AG10803 (cell line): ENCODE measurements around the gene IRGC.

ENCODE experiments used
- DNase-seq: peaks from one replicate; pipeline ENCODE4 v3.0.0; 2010; ENCODE audit warnings: low read depth
- H3K4me3 ChIP-seq: 2 replicates; pipeline ENCODE4 v1.5.1; 2011; ENCODE audit warnings: mild to moderate bottlenecking, low read length, control low read depth
- CTCF ChIP-seq: conservative IDR thresholded peaks from 2 replicates; pipeline ENCODE4 v1.5.1; 2011; ENCODE audit warnings: mild to moderate bottlenecking, low read length, control low read depth, inconsistent platforms

The IRGC gene

DNA sequence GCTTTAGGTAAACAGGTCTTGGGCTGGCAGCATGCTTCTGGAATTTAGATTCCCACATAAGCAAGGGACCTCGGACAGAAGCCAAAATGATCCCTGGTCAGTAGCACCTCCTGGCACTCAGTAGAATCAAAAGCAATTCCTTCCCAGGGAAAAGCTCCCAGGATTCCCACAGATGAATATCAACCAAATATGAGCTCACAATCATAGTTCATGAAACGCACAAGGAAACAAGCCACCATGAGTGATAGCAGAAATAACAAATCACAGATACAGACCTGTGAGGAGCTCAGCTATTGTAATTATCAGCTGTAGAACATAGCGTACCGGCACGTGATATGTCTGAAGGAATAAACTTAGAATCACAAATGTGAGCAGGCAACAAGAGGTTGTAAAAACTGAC, 24.1 kb upstream of the IRGC start:
- TF ChIP-seq CTCF: no peak
- no peak for DNase-seq
- H3K4me3 ChIP-seq: no peak overlapping the region

GRCh38 chr19:43692385-43692784, 23.5 kb upstream of the IRGC start:
- no peak for TF ChIP-seq CTCF
- no peak overlapping the region for H3K4me3 ChIP-seq
- no peak for DNase-seq

- TF ChIP-seq CTCF: no peak
- H3K4me3 ChIP-seq: no peak overlapping the region
- DNase-seq: no peak
Observed at GRCh38 chr19:43692877-43693276, 23.0 kb upstream of the IRGC start.

GRCh38 chr19:43694553-43694952, 21.3 kb upstream of the IRGC start:
- DNase-seq: no peak
- no peak for TF ChIP-seq CTCF

DNA sequence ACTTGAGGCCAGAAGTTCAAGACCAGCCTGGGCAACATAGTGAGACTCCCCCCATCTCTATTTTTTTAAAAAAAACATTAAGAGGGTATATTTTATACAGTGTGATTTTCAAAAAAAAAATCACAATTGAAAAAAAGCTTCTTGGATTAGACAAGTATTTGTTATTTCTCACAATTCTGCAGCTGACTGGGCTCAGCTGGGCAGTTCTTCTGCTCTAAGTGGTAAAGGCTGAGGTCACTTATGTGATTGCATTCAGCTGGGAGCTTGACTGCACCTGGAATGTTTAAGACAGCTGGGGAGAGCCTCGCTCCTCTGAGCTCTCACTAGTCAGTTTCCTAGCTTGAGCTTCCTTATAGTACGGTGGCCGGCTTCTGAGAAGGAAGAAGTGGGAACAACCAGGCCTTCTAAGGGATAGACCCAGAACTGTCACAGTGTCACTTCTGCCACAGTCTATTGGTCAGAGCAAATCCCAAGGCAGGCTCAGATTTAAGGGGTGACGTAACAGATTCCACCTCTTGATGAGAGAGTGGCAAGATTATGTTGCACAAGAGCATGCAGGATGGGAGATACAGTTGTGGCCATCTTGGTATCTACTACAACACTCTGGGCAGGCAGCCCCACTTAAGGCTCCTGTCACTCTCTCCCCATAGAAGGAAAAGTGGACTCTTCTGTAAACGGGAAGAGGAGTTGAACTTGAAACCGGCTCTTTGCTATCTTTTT, 19.7 kb upstream of the IRGC start:
- no peak overlapping the region for H3K4me3 ChIP-seq
- TF ChIP-seq CTCF: no peak
- no peak for DNase-seq

More at GRCh38 chr19:43694553-43694952, 21.3 kb upstream of the IRGC start:
- no peak overlapping the region for H3K4me3 ChIP-seq

GRCh38 chr19:43697295-43697694, 18.6 kb upstream of the IRGC start:
- H3K4me3 ChIP-seq: no peak overlapping the region
- TF ChIP-seq CTCF: no peak
- no peak for DNase-seq
